Measurements from ENCODE around the gene CNPY1.
"Not testable (repeated sequence)": the region's sequence is repeated elsewhere in the genome, so short reads cannot be mapped to it uniquely, and the experiment has no call there.

Gene CNPY1

GRCh38 chr7:155533827-155534690 is 12.3 kb downstream of the CNPY1 start:
- DNase-seq: peak in 2 of 56 donors; percentile 8 to 16

- DNase-seq: peak in 1 of 56 donors; percentile 1
These were observed 13.1 kb downstream of the CNPY1 start for GRCh38 chr7:155533120-155533826.

GRCh38 chr7:155532792-155533119 is 13.6 kb downstream of the CNPY1 start:
- no peak for DNase-seq

- DNase-seq: no peak
These were observed 14.7 kb downstream of the CNPY1 start for GRCh38 chr7:155531681-155532080.

- DNase-seq: no peak
These were observed 15.8 kb downstream of the CNPY1 start for GRCh38 chr7:155530601-155531000.

- no peak for DNase-seq
These were observed 16.5 kb downstream of the CNPY1 start for GRCh38 chr7:155529845-155530244.

GRCh38 chr7:155529346-155529745 is 17.0 kb downstream of the CNPY1 start:
- no peak for DNase-seq

GRCh38 chr7:155527664-155528063 is 18.7 kb downstream of the CNPY1 start:
- no peak for DNase-seq

GRCh38 chr7:155526225-155526624 is 20.1 kb downstream of the CNPY1 start:
- DNase-seq: no peak

GRCh38 chr7:155524018-155524556 is 22.3 kb downstream of the CNPY1 start:
- DNase-seq: no peak

GRCh38 chr7:155523168-155523675 is 23.1 kb downstream of the CNPY1 start:
- no peak for DNase-seq

GRCh38 chr7:155521743-155522398 is 24.5 kb downstream of the CNPY1 start:
- no peak for DNase-seq

GRCh38 chr7:155521007-155521742 is 25.2 kb downstream of the CNPY1 start:
- DNase-seq: no peak

GRCh38 chr7:155520114-155520513 is 26.2 kb downstream of the CNPY1 start:
- DNase-seq: no peak

GRCh38 chr7:155519358-155519757 is 27.0 kb downstream of the CNPY1 start:
- DNase-seq: not testable (repeated sequence)

- DNase-seq: no peak
These were observed 27.7 kb downstream of the CNPY1 start for GRCh38 chr7:155518633-155519032.

GRCh38 chr7:155517969-155518368 is 28.4 kb downstream of the CNPY1 start:
- DNase-seq: no peak

GRCh38 chr7:155517452-155517851 is 28.9 kb downstream of the CNPY1 start:
- DNase-seq: no peak

- no peak for DNase-seq
These were observed 29.9 kb downstream of the CNPY1 start for GRCh38 chr7:155516466-155516865.

GRCh38 chr7:155515318-155515717 is 31.0 kb downstream of the CNPY1 start:
- DNase-seq: no peak

GRCh38 chr7:155514296-155514695 is 32.1 kb downstream of the CNPY1 start:
- no peak for DNase-seq
